ENCODE results near the gene TDRD12.
"Not testable (repeated sequence)": the region's sequence is repeated elsewhere in the genome, so short reads cannot be mapped to it uniquely, and the experiment has no call there.

GRCh38 chr19:32700129-32700528, 19.4 kb upstream of the TDRD12 start:
- TF ChIP-seq, protein P1, sequence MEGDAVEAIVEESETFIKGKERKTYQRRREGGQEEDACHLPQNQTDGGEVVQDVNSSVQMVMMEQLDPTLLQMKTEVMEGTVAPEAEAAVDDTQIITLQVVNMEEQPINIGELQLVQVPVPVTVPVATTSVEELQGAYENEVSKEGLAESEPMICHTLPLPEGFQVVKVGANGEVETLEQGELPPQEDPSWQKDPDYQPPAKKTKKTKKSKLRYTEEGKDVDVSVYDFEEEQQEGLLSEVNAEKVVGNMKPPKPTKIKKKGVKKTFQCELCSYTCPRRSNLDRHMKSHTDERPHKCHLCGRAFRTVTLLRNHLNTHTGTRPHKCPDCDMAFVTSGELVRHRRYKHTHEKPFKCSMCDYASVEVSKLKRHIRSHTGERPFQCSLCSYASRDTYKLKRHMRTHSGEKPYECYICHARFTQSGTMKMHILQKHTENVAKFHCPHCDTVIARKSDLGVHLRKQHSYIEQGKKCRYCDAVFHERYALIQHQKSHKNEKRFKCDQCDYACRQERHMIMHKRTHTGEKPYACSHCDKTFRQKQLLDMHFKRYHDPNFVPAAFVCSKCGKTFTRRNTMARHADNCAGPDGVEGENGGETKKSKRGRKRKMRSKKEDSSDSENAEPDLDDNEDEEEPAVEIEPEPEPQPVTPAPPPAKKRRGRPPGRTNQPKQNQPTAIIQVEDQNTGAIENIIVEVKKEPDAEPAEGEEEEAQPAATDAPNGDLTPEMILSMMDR (IDR thresholded peaks at IDR 0.05; ENCODE audit: low read depth, low read length): not testable (repeated sequence)
- TF ChIP-seq, protein P2, sequence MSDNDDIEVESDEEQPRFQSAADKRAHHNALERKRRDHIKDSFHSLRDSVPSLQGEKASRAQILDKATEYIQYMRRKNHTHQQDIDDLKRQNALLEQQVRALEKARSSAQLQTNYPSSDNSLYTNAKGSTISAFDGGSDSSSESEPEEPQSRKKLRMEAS (IDR thresholded peaks at IDR 0.05; ENCODE audit: low read depth, low read length): not testable (repeated sequence)
- not testable (repeated sequence) for TF ChIP-seq MYC (IDR thresholded peaks at IDR 0.05; ENCODE audit: low read depth, low read length)

Measured in NB4 (cell line).